ENCODE data around the gene VSIG10. TPM values are rescaled to one million over a fixed set of nuclear protein-coding genes. Genes with fewer than 3 reads are reported as not detected.

The VSIG10 gene
- total and polyA plus RNA-seq, 8 donors = 8.3 to 300 (median 23.1) TPM

DNA sequence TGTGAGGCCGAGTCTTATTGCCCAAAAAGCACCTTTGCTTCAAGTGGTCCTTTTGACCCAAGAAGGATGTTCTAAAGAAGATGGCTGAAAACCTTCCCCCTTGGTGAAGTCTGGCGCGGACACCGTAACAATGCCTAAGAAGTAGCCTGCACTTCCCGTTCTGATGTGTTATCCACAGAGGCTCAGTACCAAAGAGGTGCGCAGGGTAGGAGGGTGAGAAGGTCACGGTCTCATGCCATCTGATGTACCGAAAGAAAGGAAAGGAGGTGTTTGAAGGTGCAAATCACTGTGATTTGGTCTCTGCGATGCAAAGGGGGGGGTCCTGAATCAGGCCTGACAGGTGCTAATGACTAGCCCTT lies 42.0 kb upstream of the VSIG10 start:
- 83 to 88% (median 84%) methylated on average over 9 of the region's 9 CpGs for WGBS, 5 donors
- Histone ChIP-seq H3K36me3 (peaks cover 29 to 99% (median 96%) of the 10 kb centered on the region in 4 donors), H3K4me3 (no peak overlapping the region), H3K27ac (no peak overlapping the region), H3K4me1 (peaks cover 0 to 8% (median 0%) of the 10 kb centered on the region in 4 donors), H3K9me3 (no peaks in the 10 kb centered on the region), H3K27me3 (no peaks in the 10 kb centered on the region)
- no peak for TF ChIP-seq EP300 (IDR thresholded peaks at IDR 0.05)
- TF ChIP-seq, protein P1, sequence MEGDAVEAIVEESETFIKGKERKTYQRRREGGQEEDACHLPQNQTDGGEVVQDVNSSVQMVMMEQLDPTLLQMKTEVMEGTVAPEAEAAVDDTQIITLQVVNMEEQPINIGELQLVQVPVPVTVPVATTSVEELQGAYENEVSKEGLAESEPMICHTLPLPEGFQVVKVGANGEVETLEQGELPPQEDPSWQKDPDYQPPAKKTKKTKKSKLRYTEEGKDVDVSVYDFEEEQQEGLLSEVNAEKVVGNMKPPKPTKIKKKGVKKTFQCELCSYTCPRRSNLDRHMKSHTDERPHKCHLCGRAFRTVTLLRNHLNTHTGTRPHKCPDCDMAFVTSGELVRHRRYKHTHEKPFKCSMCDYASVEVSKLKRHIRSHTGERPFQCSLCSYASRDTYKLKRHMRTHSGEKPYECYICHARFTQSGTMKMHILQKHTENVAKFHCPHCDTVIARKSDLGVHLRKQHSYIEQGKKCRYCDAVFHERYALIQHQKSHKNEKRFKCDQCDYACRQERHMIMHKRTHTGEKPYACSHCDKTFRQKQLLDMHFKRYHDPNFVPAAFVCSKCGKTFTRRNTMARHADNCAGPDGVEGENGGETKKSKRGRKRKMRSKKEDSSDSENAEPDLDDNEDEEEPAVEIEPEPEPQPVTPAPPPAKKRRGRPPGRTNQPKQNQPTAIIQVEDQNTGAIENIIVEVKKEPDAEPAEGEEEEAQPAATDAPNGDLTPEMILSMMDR (IDR thresholded peaks at IDR 0.05) = no peak
- TF ChIP-seq POLR2AphosphoS5 (IDR thresholded peaks at IDR 0.05) = no peak
- DNase-seq = no peak
- intact Hi-C loops (cut with DNase I; ENCODE audit: low total_unique reads) = no loop called here

DNA sequence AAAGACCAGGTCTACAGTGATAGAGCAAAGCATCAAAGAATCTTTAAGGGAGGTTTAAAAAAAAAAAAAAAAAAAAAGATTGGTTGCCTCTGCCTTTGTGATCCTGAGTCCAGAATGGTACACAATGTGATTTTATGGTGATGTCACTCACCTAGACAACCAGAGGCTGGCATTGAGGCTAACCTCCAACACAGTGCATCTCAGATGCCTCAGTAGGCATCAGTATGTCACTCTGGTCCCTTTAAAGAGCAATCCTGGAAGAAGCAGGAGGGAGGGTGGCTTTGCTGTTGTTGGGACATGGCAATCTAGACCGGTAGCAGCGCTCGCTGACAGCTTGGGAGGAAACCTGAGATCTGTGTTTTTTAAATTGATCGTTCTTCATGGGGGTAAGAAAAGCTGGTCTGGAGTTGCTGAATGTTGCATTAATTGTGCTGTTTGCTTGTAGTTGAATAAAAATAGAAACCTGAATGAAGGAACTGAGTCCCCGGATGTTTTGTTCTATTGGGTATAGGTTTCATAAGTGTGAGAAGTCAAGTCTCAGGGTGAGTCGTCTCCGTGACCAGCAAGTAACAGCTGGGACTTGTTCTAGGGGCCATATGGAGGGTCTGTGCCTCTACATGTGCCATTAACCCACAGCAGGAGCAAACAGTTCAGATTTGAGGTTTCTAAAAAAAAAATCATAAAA lies 41.4 kb upstream of the VSIG10 start:
- no peak for TF ChIP-seq POLR2A (IDR thresholded peaks at IDR 0.05)
- TF ChIP-seq, protein P1 (IDR thresholded peaks at IDR 0.05) = no peak
- no peak for TF ChIP-seq EP300 (IDR thresholded peaks at IDR 0.05)
- TF ChIP-seq POLR2AphosphoS5 (IDR thresholded peaks at IDR 0.05) = no peak
- H3K4me3 ChIP-seq = no peak overlapping the region
- intact Hi-C loops (cut with DNase I; ENCODE audit: low total_unique reads) = no loop called here
- no peaks in the 10 kb centered on the region for H3K9me3 ChIP-seq
- 86 to 90% (median 88%) methylated on average over 7 of the region's 7 CpGs for WGBS, 5 donors
- H3K27ac ChIP-seq = no peak overlapping the region
- DNase-seq = no peak
- H3K4me1 ChIP-seq = peaks cover 0 to 8% (median 0%) of the 10 kb centered on the region in 4 donors
- no peaks in the 10 kb centered on the region for H3K27me3 ChIP-seq
- peaks cover 34 to 99% (median 98%) of the 10 kb centered on the region in 4 donors for H3K36me3 ChIP-seq

DNA sequence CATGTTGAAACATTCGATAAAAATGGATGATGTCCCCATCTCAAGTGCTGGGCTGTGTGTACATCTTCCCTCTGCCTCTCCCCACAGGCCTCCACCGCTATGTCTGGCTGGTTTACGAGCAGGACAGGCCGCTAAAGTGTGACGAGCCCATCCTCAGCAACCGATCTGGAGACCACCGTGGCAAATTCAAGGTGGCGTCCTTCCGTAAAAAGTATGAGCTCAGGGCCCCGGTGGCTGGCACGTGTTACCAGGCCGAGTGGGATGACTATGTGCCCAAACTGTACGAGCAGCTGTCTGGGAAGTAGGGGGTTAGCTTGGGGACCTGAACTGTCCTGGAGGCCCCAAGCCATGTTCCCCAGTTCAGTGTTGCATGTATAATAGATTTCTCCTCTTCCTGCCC lies 40.7 kb upstream of the VSIG10 start:
- peaks cover 42 to 99% (median 98%) of the 10 kb centered on the region in 4 donors for H3K36me3 ChIP-seq
- intact Hi-C loops (cut with DNase I; ENCODE audit: low total_unique reads) = no loop called here
- WGBS, 5 donors = 89 to 97% (median 95%) methylated on average over 13 of the region's 13 CpGs
- no peaks in the 10 kb centered on the region for H3K9me3 ChIP-seq
- no peak overlapping the region for H3K27ac ChIP-seq
- peaks cover 0 to 8% (median 1%) of the 10 kb centered on the region in 4 donors for H3K4me1 ChIP-seq
- DNase-seq = no peak
- no peak for TF ChIP-seq POLR2AphosphoS5 (IDR thresholded peaks at IDR 0.05)
- no peak overlapping the region for H3K4me3 ChIP-seq
- no peaks in the 10 kb centered on the region for H3K27me3 ChIP-seq

DNA sequence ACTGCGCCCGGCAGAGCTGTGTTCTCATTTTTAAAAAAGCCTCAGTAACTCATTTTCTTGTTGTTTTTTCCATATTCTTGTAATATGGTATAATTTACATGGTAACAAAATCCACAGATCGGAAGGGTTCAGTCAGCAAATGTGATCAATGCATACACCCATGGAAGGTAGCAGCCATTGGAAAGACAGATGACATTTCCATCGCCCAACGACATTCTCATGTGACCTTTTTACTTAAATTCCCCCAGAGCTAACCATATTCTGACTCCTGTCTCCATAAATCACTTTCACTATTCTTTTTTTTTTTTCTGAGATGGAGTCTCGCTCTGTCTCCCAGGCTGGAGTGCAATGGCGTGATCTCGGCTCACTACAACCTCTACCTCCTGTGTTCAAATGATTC lies 37.0 kb upstream of the VSIG10 start:
- no peak for TF ChIP-seq POLR2AphosphoS5 (IDR thresholded peaks at IDR 0.05)
- no peak for TF ChIP-seq POLR2A (IDR thresholded peaks at IDR 0.05)
- TF ChIP-seq, protein P1 (IDR thresholded peaks at IDR 0.05) = no peak
- TF ChIP-seq EP300 (IDR thresholded peaks at IDR 0.05) = no peak
- intact Hi-C loops (cut with DNase I; ENCODE audit: low total_unique reads) = no loop called here
- WGBS, 5 donors = 96 to 99% (median 97%) methylated on average over 8 of the region's 8 CpGs
- DNase-seq = no peak
- Histone ChIP-seq H3K27me3 (no peaks in the 10 kb centered on the region), H3K27ac (no peak overlapping the region), H3K36me3 (peaks cover 55 to 81% (median 79%) of the 10 kb centered on the region in 4 donors), H3K4me1 (peaks cover 15 to 34% (median 26%) of the 10 kb centered on the region in 4 donors), H3K4me3 (no peak overlapping the region), H3K9me3 (no peaks in the 10 kb centered on the region)

DNA sequence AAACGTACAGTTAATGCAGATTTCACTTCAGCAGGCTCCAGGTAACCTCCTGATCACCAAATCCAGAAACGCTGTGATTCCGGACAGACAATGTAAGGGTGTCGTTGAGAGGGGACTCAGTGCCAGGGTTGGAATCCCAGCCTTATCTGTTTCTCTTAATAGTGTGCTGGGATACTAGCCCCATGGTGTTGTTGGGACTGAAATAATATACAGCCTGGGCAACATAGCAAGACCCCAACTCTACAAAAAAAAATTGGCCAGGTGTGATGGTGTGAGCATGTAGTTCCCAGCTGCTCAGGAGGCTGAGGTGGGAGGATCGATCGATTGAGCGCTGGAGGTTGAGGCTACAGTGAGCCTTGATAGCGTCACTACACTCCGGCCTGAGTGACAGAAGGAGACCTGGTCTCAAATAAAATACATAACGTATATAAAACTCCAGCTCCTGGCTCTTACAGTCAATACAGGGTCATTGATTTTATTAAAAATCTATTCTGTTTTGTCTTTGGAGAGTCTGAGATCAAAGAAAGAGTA lies 33.4 kb upstream of the VSIG10 start:
- no peak for DNase-seq
- H3K36me3 ChIP-seq = peaks cover 33 to 45% (median 43%) of the 10 kb centered on the region in 4 donors
- no peaks in the 10 kb centered on the region for H3K9me3 ChIP-seq
- intact Hi-C loops (cut with DNase I; ENCODE audit: low total_unique reads) = no loop called here
- TF ChIP-seq POLR2AphosphoS5 (IDR thresholded peaks at IDR 0.05) (no peak), POLR2A (IDR thresholded peaks at IDR 0.05) (no peak), EP300 (IDR thresholded peaks at IDR 0.05) (no peak)
- TF ChIP-seq, protein P1 (IDR thresholded peaks at IDR 0.05) = no peak
- H3K27me3 ChIP-seq = no peaks in the 10 kb centered on the region
- 66 to 77% (median 69%) methylated on average over 10 of the region's 10 CpGs for WGBS, 5 donors
- peak overlapping the region; percentile 87 to 94 (median 88) for H3K4me3 ChIP-seq
- peak overlapping the region; percentile 85 to 92 (median 89) for H3K27ac ChIP-seq
- peaks cover 20 to 51% (median 38%) of the 10 kb centered on the region in 4 donors for H3K4me1 ChIP-seq
